ENCODE results near the gene PRELID1. TPM values are rescaled to one million over a fixed set of nuclear protein-coding genes. Genes with fewer than 3 reads are reported as not detected.

The PRELID1 gene
- total and polyA plus RNA-seq, 2 donors (not counting 3 experiments of a cell fraction or from before 2014, with no cell fraction given) = 201 to 293 TPM

GRCh38 chr5:177329883-177330282 is 26.3 kb downstream of the PRELID1 start:
- no peaks in the 10 kb centered on the region for H3K9me1 ChIP-seq (replicated peaks; ENCODE audit: control insufficient read depth, extremely low read depth, insufficient read depth, low read length)
- DNase-seq (ENCODE audit: low read depth, low spot score) (no peak), FAIRE-seq (no peak)
- H3K4me2 ChIP-seq (ENCODE audit: insufficient read depth, low read length) = no peak overlapping the region
- ChIA-PET CTCF (interaction anchor here (0.9 to 1.2 kb wide), 2 partner anchors 12 to 41 kb away, joined by 3 to 4 read pairs; no protein-coding TSS in a partner anchor), POLR2A (no interaction called here)
- H3K36me3 ChIP-seq (ENCODE audit: control insufficient read depth in 2 of 2, extremely low read depth in 1 of 2, insufficient read depth in 2 of 2, low read length in 2 of 2) = peaks cover 0 to 25% of the 10 kb centered on the region in 2 experiments
- H3K9me3 ChIP-seq (replicated peaks; ENCODE audit: control insufficient read depth, insufficient read depth, low read length) = no peaks in the 10 kb centered on the region
- H3K4me1 ChIP-seq (ENCODE audit: control insufficient read depth, extremely low read depth, insufficient read depth, low read length) = peaks cover 22% of the 10 kb centered on the region
- no peak overlapping the region for H3K9ac ChIP-seq (replicated peaks; ENCODE audit: extremely low read depth, insufficient read depth, low read length)
- BruUV-seq (replicated peaks) = no TSS peak
- H3K79me2 ChIP-seq (ENCODE audit: control insufficient read depth, insufficient read depth, low read length) = no peaks in the 10 kb centered on the region
- no peak overlapping the region for H3K27ac ChIP-seq (ENCODE audit: insufficient read depth, low read depth, low read length)
- dilution Hi-C loops (cut with MboI; ENCODE audit: extremely low pct_ligation_motif_present, low sequenced_read_pairs) (no loop called here), intact Hi-C loops (cut with micrococcal nuclease) (no loop called here)
- no peak for TF ChIP-seq JUN (IDR thresholded peaks at IDR 0.05; ENCODE audit: borderline replicate concordance, insufficient read depth, insufficient read length, low read depth)
- no peak for TF ChIP-seq MAX (IDR thresholded peaks at IDR 0.05; ENCODE audit: insufficient read depth, insufficient read length)
- no peak for TF ChIP-seq GATA2 (IDR thresholded peaks at IDR 0.05; ENCODE audit: insufficient read depth, insufficient read length, low read depth, low read length)
- no peak for TF ChIP-seq MYC (IDR thresholded peaks at IDR 0.05; ENCODE audit: low read depth, low read length)
- no peak for TF ChIP-seq POLR2A (IDR thresholded peaks at IDR 0.05; ENCODE audit: low read depth, low read length)
- no peak for TF ChIP-seq CTCF (IDR thresholded peaks at IDR 0.05; ENCODE audit: extremely low read depth in 1 of 2, insufficient read depth in 1 of 2, low read depth in 1 of 2, low read length in 2 of 2)
- no peak for TF ChIP-seq EZH2 (IDR thresholded peaks at IDR 0.05; ENCODE audit: borderline replicate concordance, low read depth, low read length, severe bottlenecking)
- no peak for TF ChIP-seq FOS (IDR thresholded peaks at IDR 0.05; ENCODE audit: borderline replicate concordance, insufficient read depth, low read length)
- TF ChIP-seq POLR2AphosphoS5 (IDR thresholded peaks at IDR 0.05; ENCODE audit: insufficient read depth, low read depth, low read length) = no peak
- H3K4me3 ChIP-seq (replicated peaks in 1 of 3; ENCODE audit: insufficient read depth in 1 of 3, low read depth in 1 of 3, low read length in 3 of 3) = no peak overlapping the region
- H4K20me1 ChIP-seq (replicated peaks; ENCODE audit: control insufficient read depth, extremely low read depth, insufficient read depth, low read length) = no peaks in the 10 kb centered on the region
- no peaks in the 10 kb centered on the region for H3K27me3 ChIP-seq (ENCODE audit: control insufficient read depth in 2 of 2, insufficient read depth in 2 of 2, low read length in 2 of 2)
- H2AFZ ChIP-seq (ENCODE audit: low read depth, low read length) = no peak overlapping the region
